Measurements from ENCODE around the gene BCL6.

BCL6 gene

DNA sequence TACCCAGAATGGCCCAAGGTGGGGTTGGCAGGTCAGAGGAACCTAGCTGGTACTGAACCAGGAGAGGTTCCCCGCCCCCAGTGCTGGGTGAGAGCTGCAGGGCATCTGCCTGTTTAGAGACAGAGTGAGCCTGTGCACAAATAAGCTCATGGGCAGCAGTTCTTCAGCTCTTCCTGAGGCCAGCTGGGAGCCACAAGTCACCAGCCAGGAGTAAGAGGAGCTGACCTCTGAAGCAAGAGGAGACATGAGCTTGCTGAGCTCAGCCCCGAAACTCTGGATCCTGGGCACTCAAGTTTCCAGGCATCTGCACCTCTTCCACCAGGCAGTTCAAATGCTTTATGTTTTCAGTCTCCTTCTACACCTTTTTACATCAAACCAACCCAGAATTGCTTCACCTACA, 45.0 kb downstream of the BCL6 start:
- TF ChIP-seq TAF1 (IDR thresholded peaks at IDR 0.05; ENCODE audit: borderline replicate concordance, insufficient read depth, low read length) (no peak), POLR2AphosphoS5 (IDR thresholded peaks at IDR 0.05; ENCODE audit: low read depth, low read length) (no peak), FOXP2 (optimal IDR thresholded peaks at IDR 0.05; ENCODE audit: borderline replicate concordance, extremely low read depth, extremely low read length, insufficient read depth) (no peak), SIN3A (IDR thresholded peaks at IDR 0.05; ENCODE audit: borderline replicate concordance, insufficient read depth, low read length) (no peak)
- TF ChIP-seq, protein P1, sequence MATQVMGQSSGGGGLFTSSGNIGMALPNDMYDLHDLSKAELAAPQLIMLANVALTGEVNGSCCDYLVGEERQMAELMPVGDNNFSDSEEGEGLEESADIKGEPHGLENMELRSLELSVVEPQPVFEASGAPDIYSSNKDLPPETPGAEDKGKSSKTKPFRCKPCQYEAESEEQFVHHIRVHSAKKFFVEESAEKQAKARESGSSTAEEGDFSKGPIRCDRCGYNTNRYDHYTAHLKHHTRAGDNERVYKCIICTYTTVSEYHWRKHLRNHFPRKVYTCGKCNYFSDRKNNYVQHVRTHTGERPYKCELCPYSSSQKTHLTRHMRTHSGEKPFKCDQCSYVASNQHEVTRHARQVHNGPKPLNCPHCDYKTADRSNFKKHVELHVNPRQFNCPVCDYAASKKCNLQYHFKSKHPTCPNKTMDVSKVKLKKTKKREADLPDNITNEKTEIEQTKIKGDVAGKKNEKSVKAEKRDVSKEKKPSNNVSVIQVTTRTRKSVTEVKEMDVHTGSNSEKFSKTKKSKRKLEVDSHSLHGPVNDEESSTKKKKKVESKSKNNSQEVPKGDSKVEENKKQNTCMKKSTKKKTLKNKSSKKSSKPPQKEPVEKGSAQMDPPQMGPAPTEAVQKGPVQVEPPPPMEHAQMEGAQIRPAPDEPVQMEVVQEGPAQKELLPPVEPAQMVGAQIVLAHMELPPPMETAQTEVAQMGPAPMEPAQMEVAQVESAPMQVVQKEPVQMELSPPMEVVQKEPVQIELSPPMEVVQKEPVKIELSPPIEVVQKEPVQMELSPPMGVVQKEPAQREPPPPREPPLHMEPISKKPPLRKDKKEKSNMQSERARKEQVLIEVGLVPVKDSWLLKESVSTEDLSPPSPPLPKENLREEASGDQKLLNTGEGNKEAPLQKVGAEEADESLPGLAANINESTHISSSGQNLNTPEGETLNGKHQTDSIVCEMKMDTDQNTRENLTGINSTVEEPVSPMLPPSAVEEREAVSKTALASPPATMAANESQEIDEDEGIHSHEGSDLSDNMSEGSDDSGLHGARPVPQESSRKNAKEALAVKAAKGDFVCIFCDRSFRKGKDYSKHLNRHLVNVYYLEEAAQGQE (IDR thresholded peaks at IDR 0.05; ENCODE audit: insufficient read depth in 1 of 2, low read depth in 2 of 2, low read length in 2 of 2) = no peak

DNA sequence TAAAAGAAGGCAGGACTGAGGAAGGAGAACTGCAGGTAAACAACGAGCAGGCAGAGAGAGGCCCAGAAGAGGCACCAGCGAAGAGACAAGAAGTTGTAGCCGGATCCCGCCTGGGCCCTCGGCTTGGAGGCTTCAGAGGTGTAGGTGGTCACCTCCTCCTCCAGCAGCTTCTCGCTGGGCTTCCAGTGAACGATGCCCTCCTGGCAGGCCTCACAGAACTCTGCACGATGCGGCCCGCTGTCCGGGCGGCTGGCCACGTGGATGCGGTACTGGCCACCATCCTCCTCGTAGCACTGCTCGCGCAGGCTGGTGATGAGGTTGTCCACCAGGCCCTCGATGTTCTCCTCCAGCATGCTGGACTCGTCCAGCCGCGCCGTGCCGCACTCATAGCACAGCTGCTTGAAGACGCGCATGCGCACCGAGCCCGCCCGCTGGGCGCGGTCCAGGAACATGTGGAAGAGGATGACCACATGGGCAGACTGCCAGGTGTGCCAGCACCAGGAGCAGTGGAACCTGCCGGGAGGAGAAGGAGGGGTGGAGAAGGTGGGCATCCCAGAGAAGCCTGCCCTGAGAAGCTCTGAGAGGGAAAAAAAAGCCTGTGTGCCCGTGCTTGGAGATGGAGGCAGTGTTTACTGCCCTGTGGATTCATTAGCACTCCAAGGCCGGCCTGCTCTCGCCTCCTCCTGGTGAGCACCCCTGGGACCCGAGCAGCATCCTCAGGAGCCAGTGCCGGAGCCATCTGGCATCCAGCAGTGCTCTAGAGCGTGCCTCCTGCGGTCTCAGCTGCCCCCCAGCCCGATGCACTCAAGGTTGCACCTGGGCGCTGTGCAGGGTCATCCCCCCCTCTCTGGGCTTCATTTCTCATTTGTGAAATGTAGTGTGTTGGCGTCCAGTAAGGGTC, 46.5 kb downstream of the BCL6 start:
- TF ChIP-seq, protein P1 (IDR thresholded peaks at IDR 0.05; ENCODE audit: insufficient read depth in 1 of 2, low read depth in 2 of 2, low read length in 2 of 2) = no peak
- TF ChIP-seq POLR2AphosphoS5 (IDR thresholded peaks at IDR 0.05; ENCODE audit: low read depth, low read length) = no peak
- TF ChIP-seq TAF1 (IDR thresholded peaks at IDR 0.05; ENCODE audit: borderline replicate concordance, insufficient read depth, low read length) = no peak
- no peak for TF ChIP-seq SIN3A (IDR thresholded peaks at IDR 0.05; ENCODE audit: borderline replicate concordance, insufficient read depth, low read length)
- TF ChIP-seq FOXP2 (optimal IDR thresholded peaks at IDR 0.05; ENCODE audit: borderline replicate concordance, extremely low read depth, extremely low read length, insufficient read depth) = no peak

DNA sequence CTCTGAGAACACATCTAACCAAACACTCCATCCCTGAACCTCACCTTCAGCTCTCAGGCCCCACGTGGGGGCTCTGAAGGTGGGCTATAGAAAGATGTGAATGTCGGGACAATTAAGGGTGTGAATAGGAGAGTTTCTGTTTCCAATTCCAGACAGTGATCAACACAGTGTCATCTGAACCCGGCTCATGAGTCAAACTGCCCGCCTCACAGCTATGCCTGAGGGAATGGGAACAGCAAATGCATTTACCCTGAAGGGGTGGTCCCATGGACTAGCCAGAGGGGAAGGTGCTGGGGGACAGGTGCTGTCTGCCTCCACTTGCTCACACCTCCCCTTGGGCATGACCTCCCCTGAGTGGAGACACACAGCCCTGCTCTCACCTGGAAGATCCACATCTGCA, 49.2 kb downstream of the BCL6 start:
- no peak for TF ChIP-seq SIN3A (IDR thresholded peaks at IDR 0.05; ENCODE audit: borderline replicate concordance, insufficient read depth, low read length)
- no peak for TF ChIP-seq POLR2AphosphoS5 (IDR thresholded peaks at IDR 0.05; ENCODE audit: low read depth, low read length)
- no peak for TF ChIP-seq TAF1 (IDR thresholded peaks at IDR 0.05; ENCODE audit: borderline replicate concordance, insufficient read depth, low read length)

DNA sequence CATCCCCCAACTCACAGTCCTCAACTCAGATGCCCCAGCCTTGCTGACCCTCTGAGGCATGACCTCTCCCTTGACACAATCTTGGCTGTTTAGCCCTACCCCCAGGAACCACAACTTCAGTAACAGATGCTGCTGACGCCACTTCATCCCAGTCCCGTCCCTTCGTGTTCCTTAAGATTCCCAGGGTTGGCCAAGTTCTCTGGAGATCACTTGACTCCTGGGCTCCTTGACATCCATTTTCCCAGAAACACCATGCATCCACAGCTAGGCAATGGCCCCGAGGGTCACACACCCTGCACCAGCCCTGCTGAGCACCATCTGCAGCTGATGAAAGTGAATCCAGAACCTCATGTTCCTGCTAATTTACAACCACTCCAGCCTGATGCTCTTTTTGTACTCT, 49.8 kb downstream of the BCL6 start:
- no peak for TF ChIP-seq POLR2AphosphoS5 (IDR thresholded peaks at IDR 0.05; ENCODE audit: low read depth, low read length)
- TF ChIP-seq TAF1 (IDR thresholded peaks at IDR 0.05; ENCODE audit: borderline replicate concordance, insufficient read depth, low read length) = no peak
- TF ChIP-seq FOXP2 (optimal IDR thresholded peaks at IDR 0.05; ENCODE audit: borderline replicate concordance, extremely low read depth, extremely low read length, insufficient read depth) = no peak
- TF ChIP-seq SIN3A (IDR thresholded peaks at IDR 0.05; ENCODE audit: borderline replicate concordance, insufficient read depth, low read length) = no peak
- TF ChIP-seq, protein P1 (IDR thresholded peaks at IDR 0.05; ENCODE audit: insufficient read depth in 1 of 2, low read depth in 2 of 2, low read length in 2 of 2) = no peak

DNA sequence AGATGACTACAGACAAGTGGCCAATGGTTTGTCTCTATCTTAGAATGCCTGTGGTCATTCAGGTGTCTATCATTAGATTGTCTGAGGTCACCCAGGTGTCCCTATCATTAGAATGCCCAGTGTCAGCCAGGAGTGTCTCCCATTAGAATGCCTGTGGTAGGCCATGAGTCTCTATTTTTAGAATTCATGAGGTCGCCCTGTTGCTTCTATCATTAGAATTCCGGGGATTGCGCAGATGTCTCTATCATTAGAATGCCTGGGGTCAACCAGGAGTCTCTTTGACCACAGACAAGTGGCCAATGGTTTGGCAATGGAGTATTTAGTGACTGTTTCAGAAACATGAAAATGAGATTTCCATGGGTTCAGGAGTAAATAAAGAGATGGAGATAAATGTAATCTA, 50.5 kb downstream of the BCL6 start:
- TF ChIP-seq TAF1 (IDR thresholded peaks at IDR 0.05; ENCODE audit: borderline replicate concordance, insufficient read depth, low read length) (no peak), POLR2AphosphoS5 (IDR thresholded peaks at IDR 0.05; ENCODE audit: low read depth, low read length) (no peak), FOXP2 (optimal IDR thresholded peaks at IDR 0.05; ENCODE audit: borderline replicate concordance, extremely low read depth, extremely low read length, insufficient read depth) (no peak), SIN3A (IDR thresholded peaks at IDR 0.05; ENCODE audit: borderline replicate concordance, insufficient read depth, low read length) (no peak)
- TF ChIP-seq, protein P1 (IDR thresholded peaks at IDR 0.05; ENCODE audit: insufficient read depth in 1 of 2, low read depth in 2 of 2, low read length in 2 of 2) = no peak

Measured in PFSK-1 (cell line).